Body of pancreas (tissue), 4 donors: ENCODE results near the gene MPP1.

Experiments
- POLR2A ChIP-seq, 3 donors: fragments of 450-650 bp; IDR thresholded peaks; one replicate each; pipeline ENCODE4 v1.6.1; 2016; ENCODE audit warnings: antibody characterized with exemption in 3 of 3, mild to moderate bottlenecking in 2 of 3
- TF ChIP-seq, protein P1 (sequence below), 7 experiments: fragments of 450-650 bp in 4 of 7; fragments of 200-600 bp in 3 of 7; sonication (generic) in 3 of 7; IDR thresholded peaks; one replicate each; pipeline ENCODE4 v1.5.1; 2016 to 2019; ENCODE audit warnings: antibody characterized with exemption in 7 of 7

DNA sequence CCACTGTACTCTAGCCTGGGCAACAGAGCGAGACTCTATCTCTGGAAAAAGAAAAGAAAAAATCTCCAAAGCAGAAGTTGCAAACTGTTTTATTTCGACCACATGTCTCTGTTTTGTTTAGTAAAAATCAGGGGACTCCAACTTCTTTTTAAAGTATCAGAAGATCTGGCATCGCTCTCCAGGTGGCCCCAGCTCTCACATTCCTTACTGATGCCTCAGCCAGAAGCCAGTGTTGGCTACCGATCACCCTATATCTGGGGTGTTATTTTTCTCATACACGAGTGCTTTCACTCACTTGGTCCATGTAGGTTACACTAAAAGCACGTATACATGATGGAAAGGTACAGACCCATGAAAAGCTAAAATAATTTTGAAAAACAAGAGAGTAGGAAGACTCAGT is 8.3 kb downstream of the MPP1 start:
- TF ChIP-seq, protein P1, sequence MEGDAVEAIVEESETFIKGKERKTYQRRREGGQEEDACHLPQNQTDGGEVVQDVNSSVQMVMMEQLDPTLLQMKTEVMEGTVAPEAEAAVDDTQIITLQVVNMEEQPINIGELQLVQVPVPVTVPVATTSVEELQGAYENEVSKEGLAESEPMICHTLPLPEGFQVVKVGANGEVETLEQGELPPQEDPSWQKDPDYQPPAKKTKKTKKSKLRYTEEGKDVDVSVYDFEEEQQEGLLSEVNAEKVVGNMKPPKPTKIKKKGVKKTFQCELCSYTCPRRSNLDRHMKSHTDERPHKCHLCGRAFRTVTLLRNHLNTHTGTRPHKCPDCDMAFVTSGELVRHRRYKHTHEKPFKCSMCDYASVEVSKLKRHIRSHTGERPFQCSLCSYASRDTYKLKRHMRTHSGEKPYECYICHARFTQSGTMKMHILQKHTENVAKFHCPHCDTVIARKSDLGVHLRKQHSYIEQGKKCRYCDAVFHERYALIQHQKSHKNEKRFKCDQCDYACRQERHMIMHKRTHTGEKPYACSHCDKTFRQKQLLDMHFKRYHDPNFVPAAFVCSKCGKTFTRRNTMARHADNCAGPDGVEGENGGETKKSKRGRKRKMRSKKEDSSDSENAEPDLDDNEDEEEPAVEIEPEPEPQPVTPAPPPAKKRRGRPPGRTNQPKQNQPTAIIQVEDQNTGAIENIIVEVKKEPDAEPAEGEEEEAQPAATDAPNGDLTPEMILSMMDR (IDR thresholded peaks at IDR 0.05) = no peak
- TF ChIP-seq POLR2A (IDR thresholded peaks at IDR 0.05) = no peak
